Activated effector memory CD4-positive, alpha-beta T cell treated with anti-CD3 and anti-CD28 coated beads, Interleukin-2, amount 50 U/mL, for 16 hours (primary cell): ENCODE results near the gene LRRC71.

Experiments used
- DNase-seq: peaks from one replicate; pipeline ENCODE4 v3.0.0-alpha.2; 2020

LRRC71 gene

GRCh38 chr1:156928043-156928602 is 7.7 kb downstream of the LRRC71 start:
- no peak for DNase-seq

- DNase-seq: no peak
These were observed 9.3 kb downstream of the LRRC71 start for GRCh38 chr1:156929596-156930238.

- no peak for DNase-seq
These were observed 10.1 kb downstream of the LRRC71 start for GRCh38 chr1:156930483-156930882.

GRCh38 chr1:156931211-156931952 is 10.9 kb downstream of the LRRC71 start:
- no peak for DNase-seq

GRCh38 chr1:156931974-156932710 is 11.7 kb downstream of the LRRC71 start:
- DNase-seq: no peak

- DNase-seq: no peak
These were observed 12.7 kb downstream of the LRRC71 start for GRCh38 chr1:156933136-156933535.

- no peak for DNase-seq
These were observed 15.2 kb downstream of the LRRC71 start for GRCh38 chr1:156935505-156936128.

- no peak for DNase-seq
These were observed 15.8 kb downstream of the LRRC71 start for GRCh38 chr1:156936191-156936590.

- no peak for DNase-seq
These were observed 16.3 kb downstream of the LRRC71 start for GRCh38 chr1:156936721-156937220.

- DNase-seq: no peak
These were observed 17.5 kb downstream of the LRRC71 start for GRCh38 chr1:156937883-156938282.

- DNase-seq: no peak
These were observed 18.4 kb downstream of the LRRC71 start for GRCh38 chr1:156938813-156939212.

- no peak for DNase-seq
These were observed 19.4 kb downstream of the LRRC71 start for GRCh38 chr1:156939786-156940334.

- DNase-seq: peak; percentile 19
These were observed 21.2 kb downstream of the LRRC71 start for GRCh38 chr1:156941675-156942074.

- no peak for DNase-seq
These were observed 21.7 kb downstream of the LRRC71 start for GRCh38 chr1:156942176-156942575.

GRCh38 chr1:156942576-156942975 is 22.1 kb downstream of the LRRC71 start:
- peak; percentile 36 for DNase-seq

GRCh38 chr1:156943756-156944155 is 23.3 kb downstream of the LRRC71 start:
- DNase-seq: peak; percentile 55

GRCh38 chr1:156944268-156944667 is 23.8 kb downstream of the LRRC71 start:
- DNase-seq: no peak

GRCh38 chr1:156944848-156945247 is 24.4 kb downstream of the LRRC71 start:
- peak; percentile 53 for DNase-seq

- no peak for DNase-seq
These were observed 25.6 kb downstream of the LRRC71 start for GRCh38 chr1:156945881-156946661.

- DNase-seq: no peak
These were observed 26.7 kb downstream of the LRRC71 start for GRCh38 chr1:156947127-156947526.

- no peak for DNase-seq
These were observed 27.5 kb downstream of the LRRC71 start for GRCh38 chr1:156947818-156948525.
